GM18909 (cell line): ENCODE data around the gene HCFC1.

ENCODE experiments used
- ATAC-seq: cut with Tn5 transposase; IDR thresholded peaks from one replicate; pipeline ENCODE4 v1.9.1; 2021; ENCODE audit warnings: mild to moderate bottlenecking; ENCODE audit not compliant: unreplicated experiment, poor library complexity

HCFC1 gene

DNA sequence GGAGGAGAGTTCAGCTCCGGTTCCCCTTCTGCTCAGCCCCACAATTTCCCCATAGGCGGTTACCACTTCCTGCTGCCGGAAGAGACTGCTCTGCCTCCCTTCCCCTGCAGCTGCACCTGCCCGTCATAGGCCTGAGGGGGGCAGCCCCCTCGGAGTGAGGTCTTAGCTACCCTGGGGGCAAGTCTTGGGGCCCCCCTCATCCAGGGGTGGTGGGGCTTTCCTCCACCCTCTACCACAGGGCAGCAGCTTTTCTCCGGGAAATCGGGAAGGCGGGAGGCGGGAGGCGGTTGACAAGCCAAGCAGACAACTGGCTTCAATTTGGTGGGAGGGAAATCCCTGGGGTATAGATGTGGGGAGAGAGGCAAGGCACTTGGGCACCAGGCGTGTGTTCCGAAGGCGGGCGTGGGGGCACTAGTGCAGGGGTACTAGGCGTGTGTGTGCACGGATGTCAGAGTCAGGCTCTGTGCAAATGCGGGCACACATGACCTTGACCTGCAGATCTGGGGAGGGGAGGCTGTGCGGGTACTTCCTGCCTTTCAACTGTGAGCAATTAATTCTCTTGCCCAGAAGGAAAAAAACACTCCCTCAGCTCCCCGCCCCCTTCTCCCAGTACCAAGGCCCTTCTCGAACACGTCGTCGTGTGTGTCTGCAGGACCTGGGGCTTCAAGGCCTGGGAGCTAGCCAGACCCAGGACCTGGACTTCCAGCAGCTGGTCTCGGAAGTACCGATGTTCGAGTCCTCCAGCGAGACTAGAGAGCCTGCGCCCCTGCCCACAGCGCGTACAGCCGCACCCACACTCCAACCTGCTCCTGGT is 44.6 kb downstream of the HCFC1 start:
- ATAC-seq, result peak; percentile 66

DNA sequence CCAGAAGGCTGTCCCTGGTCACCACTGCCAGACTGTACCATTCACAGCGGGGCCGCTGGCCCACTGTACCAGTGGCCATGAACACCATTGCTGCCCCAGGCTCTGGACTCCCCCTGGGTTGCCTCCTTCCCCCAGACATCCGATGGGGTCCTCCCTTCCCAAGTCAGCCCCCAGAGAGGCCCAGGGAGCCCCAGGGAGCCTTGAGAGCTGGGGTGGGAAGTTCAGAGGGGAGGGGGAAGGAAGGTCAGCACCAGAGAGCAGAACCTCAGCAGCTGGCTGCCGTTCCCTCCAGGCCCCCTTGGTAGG is 45.1 kb downstream of the HCFC1 start:
- ATAC-seq, result peak; percentile 4

DNA sequence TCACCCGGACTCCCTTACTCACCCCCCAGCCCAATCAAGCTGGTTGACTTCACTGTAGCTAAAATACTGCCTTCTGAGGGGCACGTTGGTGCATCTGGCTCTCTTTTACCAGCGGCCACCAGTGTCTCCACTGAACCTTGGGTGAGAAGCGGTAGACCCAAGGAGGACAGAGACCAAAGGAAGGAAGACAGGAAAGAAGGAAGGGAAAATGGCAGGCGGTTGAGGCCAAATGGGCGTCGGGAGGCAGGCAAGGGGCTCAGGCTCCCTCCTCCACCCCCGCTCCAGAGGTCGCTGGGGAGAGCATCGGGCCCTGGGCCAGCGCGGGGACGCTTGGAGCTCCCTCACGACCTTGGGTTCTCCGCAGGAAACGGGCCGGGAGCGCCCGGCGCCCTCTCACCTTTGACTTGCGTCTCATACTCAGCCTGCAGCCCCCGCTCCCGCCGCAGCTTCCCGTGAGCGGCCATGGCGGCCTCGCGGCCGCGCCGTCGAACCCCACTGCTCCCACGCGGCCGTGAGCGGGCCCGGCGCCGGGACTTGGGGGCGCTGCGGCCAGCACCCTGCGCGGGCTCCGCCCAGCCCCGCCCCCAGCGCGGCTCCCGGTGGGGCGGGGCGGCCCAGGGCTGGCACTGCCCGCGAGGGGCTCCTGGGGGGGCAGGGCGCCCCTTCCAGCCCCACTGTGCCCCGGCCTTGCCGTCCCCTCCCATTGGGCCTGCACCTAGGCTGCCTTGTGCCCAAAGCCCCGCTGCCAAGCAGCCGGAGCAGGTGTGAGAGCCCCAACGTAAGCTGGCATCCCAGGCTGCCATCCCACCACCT is 45.7 kb downstream of the HCFC1 start, which contains the start of gene ARHGAP4:
Gene ARHGAP4, minus strand, starts transcription at position 526 of the 813 bp plus-strand sequence. Its CDS starts 62 bp downstream, at position 464.
- ATAC-seq, result peak; percentile 2

DNA sequence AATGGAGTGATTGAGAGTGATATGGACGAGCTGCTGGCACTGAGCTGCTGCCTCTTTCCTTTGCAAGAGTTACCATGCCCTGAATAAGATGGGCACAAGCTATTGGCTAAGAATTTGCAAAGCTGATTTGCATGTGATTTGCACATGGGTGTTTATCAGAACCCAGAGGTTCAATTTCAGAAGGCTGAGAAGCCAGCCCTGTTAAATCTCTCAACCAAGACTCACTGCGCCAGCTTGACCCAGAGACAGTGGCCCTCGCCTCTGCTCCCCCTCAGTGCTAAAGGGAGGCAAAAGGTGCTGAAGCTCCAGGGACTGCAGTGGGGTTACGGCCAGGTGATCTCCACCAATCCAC is 46.3 kb downstream of the HCFC1 start:
- no peak for ATAC-seq

DNA sequence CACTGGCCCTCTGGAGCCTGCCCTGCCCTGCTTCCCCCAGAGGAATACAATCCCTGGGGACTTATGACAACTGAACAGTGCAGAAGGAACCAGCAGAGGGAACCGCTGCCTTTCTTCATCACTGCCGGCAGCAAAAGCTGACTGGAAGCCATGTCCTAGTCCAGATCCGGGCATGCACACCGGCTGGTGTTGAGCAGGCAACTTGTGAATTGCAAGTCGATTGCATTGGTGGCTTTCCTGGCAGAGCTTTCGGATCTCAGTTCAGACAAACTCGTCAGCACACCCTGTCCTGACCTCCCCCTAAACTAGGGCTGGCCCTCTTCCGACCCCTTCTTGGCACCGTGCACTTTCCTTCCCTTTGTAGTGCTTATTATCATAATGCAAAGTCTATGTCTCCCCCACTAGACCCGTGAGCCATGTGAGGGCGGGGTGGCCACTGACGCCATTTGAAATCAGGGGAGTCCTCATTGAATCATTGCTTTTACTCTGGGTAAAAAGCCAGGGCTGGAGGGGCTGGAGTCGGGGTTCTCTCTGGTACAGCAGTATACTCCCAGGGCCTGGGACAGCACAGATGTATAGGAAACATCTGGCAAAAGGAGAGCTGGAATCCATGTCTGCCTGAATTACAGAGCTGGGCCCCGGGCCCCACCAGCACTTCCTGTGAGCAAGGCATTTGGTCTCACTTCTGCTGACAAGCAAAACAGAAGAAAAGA is 47.3 kb downstream of the HCFC1 start:
- no peak for ATAC-seq

DNA sequence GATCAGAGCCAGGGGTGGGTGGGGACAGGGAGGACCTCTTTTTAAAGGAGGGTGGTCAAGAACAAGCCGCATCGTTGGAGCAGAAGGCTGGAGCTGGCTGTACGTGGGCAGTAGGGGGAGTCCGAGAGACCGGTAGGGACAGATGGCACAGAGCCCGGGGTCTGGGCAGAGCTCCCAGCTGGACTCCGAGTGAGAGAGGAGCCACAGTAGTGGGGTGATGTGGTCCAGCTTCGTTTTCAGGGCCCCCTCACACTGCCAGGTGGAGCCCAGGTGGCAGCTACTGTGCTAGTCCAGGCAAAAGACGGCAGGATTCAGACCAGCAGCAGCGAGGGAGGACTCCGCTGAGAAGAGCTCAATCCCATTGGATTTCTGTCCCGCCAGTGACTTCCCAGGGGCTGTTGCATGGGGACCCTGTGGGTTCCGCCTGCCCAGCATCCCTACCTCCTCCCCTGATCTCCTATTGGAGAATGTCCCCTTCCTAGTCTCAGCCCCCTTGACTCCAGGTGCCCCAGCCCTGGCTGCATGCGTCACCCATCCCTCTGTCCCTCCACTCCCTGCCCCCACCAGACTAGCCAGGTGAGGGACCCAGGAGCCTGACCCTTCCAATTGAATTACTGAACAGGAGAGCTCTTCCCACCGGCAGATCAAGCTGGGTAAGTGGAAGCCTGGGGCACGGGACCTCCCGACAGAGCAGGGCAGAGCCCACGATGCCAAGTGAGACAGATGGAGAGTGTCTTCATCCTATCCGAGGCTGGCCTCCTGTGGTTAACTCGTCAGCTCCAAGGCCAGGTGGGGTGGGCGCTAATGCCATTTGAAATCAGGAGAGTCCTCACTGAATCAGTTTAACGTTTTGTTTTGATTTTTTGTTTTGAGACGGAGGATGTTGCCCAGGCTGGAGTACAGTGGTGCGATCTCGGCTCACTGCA is 48.4 kb downstream of the HCFC1 start:
- ATAC-seq, result no peak

DNA sequence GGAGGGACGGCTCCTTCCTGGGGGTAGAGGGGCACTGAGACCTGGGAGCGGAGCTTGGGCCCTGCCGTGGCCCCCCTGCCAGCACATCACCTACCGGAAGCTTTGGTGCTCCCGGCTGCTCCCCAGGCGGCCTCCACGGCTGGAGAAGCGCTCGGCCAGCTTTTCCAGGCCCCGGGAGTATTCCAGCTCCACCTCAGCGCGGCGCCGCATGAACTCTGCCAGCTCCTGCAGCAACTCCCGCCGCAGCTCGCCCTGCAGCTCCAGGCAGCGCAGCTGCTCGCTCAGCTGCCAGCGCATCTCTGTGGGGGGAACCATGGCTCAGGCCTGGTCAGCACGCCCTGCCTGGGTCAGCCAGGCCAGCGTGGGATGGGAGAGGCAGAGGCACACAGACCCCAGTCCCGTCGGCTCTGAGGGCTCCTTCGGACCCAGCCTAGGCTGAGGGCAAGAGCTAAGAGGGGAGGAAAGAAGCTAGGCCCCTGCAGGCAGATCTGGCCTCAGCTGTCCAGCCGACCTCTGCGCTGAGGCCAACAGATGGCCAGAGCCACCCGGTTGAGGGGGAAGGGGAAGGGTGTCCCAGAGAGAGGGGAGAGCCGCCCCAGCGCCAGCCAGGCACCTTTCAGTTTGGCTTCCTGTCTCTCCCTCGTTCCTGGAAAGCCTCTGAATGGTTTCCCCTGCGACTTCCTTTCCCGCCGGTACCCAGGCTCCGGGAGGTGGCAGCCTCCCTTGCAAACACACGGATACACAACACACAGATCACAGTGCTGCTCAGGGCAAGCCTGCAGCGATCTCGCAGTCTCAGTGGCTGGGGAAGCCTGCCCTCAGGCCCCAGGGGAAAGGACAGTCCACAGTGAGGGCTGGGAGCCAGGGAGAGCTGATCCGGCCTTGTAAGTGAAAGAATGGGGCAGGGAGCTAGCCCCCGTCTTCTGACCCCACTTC is 49.8 kb downstream of the HCFC1 start:
- no peak for ATAC-seq

DNA sequence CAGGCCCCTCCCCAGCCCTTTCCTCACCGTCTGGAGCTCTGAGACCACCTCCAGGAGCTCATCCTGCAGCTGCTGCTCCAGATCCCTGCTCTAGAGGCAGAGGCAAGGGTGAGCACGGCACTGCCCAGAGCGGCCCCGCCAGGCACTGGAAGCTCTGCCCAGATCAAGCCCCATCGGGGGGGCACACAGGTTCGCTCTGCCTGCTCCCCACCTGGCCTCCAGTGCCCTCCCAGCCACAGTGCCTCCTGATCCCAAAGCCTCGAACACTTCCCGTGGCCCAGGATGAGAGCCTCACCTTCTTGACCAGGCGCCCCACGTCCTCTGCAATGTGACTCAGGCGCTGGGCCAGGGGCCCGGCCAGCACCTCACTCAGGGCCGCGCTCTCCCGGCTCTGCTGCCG is 50.5 kb downstream of the HCFC1 start:
- ATAC-seq, result no peak

DNA sequence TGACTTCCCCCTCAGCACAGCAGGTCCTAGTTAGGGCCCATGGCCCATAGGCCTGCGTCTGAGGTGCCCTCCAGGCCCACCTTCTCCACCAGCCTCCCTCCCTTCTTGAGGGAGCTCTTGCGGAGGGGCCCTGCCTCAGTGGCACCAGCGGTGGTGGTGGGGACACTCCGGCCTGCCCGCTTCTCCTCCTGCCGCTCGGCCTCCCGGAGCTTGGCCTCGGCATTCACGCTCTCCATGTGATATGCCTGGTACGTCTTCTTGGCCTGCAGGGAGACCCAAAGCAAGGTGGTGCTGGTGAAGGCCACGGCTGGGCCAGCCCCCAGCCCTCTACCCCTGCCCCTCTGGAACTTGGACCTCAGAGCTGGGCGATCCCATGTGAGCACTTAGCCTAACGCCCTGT is 51.1 kb downstream of the HCFC1 start:
- ATAC-seq, result no peak

DNA sequence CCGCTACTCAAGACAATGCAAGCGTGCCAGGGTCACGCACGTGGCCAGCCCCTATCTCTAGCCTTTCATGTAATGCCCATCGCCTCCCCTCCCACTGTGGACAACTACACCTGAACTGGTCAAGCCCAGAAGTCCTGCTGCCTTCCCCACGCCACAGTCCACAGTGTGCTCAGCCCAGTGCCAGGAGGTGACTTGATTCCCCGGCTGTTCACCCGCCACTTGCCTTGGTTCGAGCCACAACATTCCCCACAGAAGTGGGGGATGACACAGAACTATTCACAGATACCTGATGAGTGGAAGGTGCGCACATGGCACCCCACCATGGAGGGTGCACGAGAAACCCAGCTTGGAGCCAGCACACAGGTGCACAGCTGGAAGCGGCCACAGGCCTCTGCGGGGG is 52.3 kb downstream of the HCFC1 start:
- ATAC-seq, result no peak

DNA sequence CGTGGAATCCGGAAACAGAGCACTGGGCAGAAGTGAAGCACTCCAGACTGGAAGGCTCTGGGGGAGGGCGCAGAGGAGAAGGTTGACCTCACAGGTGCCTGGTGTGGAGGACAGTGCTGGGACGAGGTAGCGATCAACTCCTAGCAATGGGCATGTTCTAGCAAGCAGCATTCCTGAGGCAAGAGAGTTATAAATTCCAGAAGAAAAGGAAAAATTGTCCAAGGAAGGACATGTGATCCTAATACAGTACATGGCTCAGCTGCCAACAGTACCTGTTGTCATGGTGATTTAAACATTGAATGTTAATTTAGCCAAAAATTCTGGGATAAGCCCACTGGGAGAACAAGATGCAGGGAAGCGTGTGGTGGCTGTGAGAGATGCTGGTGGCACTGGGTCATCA is 53.7 kb downstream of the HCFC1 start:
- ATAC-seq, result no peak

DNA sequence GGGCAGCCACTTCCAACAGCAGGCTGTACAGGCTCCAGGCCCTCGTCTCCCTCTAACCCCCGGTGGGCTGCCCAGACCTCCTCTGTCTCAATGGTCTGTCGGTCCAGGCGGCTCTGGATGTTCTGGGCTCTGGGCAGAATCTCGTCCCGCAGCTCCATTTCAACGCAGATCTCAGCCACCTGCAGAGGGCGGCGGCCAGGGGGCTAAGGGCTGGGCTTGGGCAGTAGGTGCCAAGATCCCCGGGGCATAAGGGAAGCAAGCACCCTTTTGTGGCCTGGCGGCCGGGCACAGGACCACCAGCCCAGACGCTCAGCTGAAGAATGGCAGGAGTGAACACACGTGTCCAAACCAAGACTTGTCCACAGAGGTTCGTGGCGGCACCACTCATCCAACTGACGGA is 57.9 kb downstream of the HCFC1 start:
- ATAC-seq, result no peak

DNA sequence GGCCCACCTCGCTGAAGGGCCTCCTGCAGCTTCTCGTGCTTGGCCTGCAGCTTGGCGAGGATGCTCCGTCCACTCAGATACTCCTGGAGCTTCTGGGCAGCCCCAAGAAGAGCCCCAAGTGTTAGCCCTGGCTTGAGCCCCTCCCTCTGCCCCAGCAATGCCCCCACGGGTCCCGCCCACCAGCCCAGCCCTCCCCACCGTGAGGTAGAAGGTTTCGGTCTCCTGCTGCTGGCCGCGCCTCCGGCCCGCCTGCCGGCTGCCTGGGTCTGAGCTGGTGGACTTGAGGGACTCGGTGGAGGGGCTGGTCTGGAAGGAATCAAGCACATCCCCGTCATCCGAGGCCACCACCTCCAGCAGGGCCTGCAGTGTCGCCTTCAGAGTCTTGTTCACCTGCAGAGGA is 58.4 kb downstream of the HCFC1 start:
- ATAC-seq, result no peak

DNA sequence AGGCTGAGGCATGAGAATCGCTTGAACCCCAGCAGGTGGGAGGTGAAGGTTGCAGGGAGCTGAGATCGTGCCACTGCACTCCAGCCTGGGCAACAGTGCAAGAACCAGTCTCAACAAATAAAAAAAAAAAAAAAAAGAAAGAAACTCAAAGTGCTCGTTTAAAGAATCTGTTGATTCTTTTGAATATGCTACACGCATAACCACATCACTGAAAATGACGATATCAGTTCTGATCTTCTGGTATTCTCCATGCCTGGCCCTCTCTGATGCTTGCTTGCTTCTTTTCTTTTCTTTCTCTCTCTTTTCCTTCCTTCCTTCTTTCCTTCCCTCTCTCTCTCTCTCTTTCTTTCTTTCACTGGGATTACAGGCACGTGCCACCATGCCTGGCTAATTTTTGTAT is 59.8 kb downstream of the HCFC1 start:
- no peak for ATAC-seq

DNA sequence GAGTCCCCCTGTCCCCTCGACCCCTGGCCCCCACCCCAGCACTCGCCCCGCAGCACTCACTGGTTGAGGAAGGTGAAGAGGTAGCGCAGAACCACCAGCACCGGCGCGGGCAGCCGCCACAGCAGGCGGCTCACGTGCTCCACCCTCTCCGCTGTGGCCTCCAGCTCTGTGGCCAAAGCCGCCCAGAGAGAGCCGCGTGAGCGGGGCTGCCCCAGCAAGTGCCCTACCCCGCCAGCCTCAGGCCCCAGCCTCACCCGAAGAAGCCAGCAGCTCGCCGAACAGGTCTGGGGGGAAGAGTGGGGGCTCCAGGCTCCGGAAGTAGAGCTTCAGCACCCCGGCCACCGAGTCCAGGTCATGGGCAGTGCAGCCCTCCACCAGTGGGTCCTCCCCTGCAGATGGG is 61.2 kb downstream of the HCFC1 start:
- no peak for ATAC-seq

DNA sequence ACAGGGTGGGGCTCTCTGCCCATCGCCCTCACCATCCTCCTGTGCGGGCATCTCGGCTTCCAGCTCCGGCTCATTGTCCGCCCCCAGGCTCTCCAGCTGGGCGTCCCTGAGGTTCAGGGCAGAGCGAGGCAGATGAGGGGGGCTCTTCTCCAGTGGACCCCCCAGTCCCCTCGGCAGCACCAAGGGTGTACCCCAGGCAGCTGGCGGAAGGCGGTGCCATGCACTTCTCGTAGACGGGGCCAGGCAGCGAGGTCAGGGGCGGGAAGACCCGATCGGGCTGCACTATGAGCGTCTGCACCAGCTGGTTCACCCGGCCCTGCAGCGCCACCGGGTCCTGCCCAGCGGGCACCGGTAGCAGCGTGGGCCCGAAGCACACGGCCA is 61.6 kb downstream of the HCFC1 start:
- no peak for ATAC-seq

DNA sequence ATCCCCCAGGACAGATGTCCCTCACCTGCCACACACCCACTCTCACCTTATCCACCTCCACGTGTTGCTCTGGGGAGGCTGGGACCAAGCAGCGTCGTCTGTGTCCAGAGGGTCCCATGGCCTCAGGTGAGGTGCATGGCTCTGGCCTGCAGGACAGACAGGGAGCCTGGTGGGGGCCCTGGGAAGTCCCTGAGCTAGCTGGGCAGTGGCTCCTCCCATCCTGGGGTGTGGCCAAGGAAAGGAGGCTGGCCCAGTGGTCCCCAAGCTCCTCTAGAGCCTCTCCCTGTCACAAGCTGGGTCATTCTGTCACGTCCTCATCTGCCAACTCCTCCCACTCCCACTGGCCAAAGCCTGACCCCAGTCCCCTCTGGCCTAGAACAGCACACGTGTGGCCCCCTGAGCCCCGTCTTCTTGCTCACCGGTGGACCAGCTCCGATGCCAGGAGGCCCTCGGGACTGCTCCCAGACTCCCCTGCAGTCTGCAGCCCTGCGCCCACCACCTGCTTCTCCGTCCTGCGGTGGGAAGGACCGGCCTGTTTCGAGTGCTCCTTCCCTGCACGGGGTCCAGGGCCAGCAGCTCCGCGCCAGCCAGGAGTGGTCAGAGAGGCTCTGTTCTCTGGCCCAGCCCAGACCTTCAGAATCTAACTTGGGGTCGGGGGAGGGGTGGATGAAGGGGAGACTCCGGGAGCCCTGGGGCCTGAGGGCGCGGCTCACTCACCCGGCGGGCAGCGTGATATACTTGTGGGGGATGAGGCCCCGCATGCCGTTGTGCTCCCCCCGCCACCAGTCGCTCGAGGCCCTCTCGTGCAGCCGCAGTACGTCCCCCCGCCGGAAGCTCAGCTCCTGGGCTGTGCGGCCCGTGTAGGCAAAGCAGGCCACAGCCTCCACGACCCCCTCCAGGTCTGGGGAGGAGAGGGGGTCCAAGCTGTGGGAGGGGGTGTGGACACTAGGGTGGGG is 62.3 kb downstream of the HCFC1 start:
- ATAC-seq, result no peak

DNA sequence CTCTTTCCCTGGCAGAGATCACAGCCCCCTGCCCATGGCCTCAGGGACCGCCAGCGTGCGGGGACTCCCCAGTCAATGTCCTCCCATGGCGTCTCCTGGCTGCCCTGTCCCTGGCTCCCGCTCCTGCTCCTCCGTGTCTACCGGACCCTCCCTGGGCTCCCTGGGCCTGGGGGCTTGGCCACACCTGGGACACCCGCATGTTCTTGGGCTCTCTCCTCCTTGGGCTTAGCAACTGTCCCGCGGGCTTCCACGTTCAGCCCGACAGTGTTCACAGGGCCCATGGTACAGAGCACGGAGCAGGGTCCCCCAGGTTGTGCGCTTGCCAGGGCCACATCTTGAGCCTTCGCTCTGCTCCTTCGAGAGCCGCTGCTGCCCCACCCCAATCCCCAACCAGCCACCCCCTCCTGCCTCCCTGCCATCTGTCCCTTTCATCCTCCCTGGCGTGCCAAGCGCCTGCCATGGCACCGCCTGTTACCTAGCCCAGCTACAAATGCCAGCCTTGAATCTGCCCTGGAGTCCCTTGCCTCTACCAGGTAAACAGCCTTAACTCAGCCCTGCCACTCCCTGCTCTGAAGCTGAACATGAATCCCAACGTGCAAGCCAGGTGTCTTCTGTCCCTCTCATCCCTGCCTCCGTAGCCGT is 63.3 kb downstream of the HCFC1 start:
- no peak for ATAC-seq
